Daoy (cell line): ENCODE data around the gene TOMM5. TPM values are rescaled to one million over a fixed set of nuclear protein-coding genes. Genes with fewer than 3 reads are reported as not detected.

Experiments used
- DNase-seq: peaks from one replicate; pipeline ENCODE4 v3.0.0-alpha.2; 2015; ENCODE audit warnings: low read depth
- total RNA-seq: library from RNA; depleted of rRNA; stranded (reverse); fragments of >200 nt; shearing (Covaris generic); gene quantifications from 2 replicates; pipeline ENCODE4 v1.2.3, GENCODE V29; 2014; rRNA removed

The TOMM5 gene
- 512 and 562 TPM in 2 replicates for total RNA-seq

DNA sequence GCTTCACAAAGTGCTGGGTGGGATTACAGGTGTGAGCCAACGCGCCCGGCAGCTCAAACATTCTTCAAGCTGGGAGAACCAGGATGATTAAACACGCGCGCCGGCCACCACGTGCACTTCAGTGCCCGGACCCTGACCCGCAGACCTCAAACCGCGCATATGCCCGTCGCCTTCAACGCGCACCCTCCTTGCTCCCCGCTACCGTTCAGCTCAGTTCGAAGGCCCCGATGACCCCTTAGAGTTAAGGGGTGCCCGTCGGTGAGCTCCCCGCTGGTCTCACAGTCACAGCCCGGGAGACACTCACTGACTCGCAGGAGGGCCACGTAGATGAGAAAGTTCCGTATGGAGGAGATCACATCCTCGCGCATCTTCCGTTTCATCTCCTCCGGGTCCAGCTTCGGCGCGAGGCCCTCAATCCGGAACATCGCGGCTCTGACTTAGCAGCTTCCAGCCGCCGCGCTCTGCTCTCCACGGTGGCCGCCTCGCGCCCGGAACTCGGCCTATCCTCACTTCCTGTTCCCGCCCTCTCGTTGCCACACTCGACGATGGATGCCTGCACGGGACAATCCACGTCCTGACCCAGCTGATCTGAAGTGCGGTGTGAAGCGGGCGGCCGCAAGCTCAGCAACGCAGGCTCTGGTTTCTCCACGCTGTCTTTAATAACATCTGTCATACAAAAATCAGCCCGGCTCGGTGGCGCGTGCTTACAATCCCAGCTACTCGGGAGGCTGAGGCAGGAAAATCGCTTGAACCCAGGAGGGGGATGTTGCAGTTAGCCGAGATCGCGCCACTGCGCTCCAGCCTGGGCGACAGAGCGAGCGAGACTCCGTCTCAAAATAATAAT lies at the start of gene TOMM5:
TSS of gene TOMM5 (minus strand) at position 490 of the 844 bp plus-strand sequence. CDS start at position 425, 65 bp downstream.
- DNase-seq, result peak; percentile 97

DNA sequence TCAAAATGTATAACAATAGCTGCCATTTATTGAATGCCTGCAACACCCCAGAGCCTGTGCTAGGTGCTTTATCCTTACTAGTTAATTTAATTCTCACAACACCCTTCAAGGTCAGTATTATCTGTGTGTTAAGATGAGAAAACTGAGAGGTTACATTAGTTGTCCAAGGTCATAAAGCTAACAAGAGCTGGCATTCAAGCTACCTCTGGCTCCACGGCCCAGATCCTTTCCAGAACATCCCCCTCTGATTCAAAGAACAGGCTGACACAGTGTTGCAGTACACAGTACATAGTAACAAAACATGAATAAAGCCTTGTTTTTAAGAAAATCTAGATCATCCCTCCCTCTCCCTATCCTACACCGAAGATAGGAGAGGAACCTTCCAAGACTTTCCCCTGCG lies 48.9 kb upstream of the TOMM5 start:
- DNase-seq, result no peak

DNA sequence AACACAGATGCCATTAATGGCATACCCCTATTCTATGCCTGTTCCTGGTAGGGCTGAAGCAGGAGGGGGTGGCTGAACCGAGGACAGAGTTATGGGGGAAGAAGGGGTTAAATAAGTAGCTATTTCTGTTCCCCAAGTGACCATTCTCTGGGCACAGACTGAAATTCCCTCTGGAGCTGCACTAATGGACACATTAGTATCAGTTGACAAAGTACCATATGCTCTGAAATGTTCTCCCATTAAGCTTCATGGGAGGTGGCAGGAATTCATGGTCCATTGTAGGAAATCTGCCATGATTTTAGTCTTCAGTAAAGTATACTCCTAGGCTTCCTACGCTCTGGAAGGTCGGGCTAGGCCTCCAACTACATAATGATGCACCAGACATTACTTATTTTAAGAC lies 47.8 kb upstream of the TOMM5 start:
- no peak for DNase-seq

DNA sequence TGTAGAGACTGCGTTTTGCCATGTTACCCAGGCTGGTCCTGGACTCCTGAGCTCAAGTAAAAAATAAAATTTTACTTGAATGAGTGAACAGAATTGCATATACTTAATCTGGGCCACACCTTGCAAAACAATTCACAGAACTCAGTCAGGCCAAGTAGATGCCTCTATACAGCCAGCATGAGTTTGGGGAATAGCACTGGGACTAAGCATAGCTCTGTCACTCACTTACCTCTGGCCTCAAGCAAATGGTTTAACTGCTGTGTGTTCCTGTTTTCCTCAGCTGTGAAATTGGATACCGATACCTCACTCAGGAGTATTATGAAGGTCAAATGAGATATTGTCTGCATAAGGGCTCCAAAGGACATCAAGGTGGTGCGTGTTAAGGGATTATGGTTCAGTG lies 47.4 kb upstream of the TOMM5 start:
- DNase-seq, result no peak

DNA sequence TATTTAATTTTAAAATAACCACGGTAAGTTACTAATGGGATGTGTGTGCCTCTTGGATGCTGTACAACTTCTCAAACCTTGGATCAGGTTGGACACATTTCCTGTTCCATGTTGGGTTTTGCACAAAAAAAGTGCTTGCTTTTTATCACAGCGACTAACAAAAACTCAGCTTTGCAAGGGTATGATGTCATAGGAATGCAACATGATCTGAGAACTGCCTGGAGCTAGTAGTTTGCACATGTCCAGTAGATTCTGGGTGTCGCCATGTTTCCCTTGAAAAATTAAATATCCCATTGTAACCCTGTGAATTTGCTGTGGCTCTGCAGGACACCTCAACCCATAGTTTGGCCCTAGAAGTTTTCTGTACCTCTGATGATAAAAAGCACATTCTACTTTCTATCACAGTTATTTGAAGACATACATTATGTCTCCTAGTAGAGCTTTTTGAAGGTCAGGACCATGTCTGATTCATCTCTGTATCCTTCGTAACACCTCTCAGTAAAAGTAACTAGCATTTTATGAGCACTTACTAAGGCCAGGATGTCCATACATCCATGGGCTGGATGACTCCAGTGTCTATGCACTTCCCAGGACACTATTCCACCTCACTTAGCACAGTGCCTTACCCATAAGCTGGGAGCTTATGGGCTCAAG lies 46.8 kb upstream of the TOMM5 start:
- peak; percentile 34 for DNase-seq

DNA sequence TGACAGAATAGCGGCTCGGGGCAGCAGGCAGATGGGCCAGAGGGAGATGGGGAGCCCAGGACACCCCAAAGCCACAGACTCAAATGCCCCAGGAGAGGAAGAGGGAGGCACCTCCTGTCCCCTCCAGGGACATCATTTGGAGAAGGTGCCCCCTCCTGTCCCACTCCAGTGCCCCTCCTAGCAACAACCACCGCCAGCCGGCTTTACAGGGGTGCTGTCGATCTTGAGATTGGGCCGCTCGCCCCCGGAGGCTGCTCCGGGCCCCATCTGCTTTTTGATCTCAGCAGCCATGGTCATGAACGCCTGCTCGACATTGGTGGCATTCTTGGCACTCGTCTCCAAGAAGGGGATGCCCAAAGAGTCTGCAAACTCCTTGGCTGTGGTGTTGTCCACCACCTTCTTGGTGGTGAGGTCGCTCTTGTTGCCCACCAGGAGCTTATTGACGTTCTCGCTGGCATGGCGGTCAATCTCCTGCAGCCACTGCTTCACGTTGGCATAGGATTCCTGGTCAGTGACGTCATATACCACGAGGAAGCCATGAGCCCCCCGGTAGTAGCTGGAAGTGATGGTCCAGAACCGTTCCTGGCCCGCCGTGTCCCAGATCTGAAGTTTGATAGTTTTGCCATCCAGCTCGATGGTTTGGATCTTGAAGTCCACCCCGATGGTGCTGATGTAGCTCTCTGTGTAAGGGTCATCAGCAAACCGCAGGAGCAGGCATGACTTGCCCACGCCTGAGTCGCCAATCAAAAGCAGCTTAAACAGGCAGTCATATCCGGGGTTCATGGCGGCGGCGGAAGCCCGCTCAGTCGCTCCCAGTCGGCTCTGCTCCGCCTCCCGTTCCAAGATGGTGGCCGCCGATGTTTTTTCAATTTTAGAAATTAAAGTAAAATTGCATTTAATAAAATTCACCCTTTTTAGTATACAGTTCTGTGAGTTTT lies 44.4 kb upstream of the TOMM5 start:
- DNase-seq, result no peak

DNA sequence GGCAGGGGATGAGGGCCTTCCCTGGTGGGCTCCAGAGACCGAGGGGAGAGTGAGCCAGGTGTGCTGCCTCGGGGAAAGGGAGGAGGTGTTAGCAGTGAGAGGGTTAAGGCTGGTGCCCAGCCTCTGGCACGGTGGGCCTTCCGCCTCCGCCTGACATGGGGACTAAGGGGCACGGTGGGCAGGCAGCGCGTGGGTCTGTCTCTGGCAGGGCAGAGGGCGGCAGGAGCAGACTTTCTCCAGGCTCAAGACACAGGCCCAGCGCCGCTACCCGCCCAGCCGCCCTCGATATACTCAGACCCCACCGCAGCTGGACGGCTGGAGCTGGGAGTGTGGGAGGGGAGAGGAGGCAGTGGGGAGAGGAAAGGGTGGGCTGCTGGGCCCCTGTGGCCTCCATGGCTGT lies 43.4 kb upstream of the TOMM5 start:
- DNase-seq, result no peak

DNA sequence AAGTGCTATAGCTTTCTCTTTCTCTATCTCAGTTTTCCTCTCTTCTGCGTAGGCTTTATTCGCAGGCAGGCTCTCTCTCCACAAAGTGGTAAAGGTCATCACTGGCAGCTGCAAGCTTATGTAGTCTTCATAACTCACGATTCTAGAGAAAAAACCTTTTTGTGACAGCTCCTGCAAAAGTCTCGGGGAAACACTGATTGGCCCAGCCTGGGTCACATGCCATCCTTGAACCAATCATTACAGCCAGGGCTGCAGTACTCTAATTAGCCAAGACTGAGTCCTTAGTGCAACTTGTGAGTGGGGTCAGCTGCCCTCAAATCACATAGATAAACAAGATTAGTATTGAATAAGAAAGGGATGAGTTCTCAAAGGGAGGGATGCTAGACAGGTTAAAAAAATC lies 40.1 kb upstream of the TOMM5 start:
- DNase-seq, result no peak

DNA sequence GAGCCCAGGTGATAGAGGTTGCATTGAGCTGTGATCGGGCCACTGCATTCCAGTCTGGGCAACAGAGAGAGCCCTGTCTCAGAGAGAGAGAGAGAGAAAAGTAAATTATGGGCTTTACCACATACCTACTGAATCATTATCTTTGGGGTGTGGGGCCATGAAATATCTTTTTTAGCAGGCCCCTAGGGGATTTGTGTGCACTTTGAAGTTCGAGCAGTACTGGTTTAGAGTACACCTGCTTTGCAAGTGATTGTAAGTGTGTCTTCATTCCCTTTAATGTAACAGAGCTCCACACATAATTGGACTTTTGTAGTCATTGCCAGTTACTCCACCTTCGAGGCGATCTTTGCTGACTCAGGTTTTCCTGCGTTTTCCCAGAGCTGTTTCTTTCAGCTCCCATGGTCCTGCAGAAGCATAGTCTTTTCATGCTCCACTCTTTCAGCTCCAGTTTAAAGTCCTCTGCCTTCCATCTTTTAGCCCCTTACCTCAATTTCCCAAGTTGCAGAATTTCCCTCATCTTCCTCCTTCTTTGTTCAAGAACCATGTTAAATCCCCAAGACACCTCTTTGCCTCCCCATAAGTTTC lies 34.4 kb upstream of the TOMM5 start:
- no peak for DNase-seq

DNA sequence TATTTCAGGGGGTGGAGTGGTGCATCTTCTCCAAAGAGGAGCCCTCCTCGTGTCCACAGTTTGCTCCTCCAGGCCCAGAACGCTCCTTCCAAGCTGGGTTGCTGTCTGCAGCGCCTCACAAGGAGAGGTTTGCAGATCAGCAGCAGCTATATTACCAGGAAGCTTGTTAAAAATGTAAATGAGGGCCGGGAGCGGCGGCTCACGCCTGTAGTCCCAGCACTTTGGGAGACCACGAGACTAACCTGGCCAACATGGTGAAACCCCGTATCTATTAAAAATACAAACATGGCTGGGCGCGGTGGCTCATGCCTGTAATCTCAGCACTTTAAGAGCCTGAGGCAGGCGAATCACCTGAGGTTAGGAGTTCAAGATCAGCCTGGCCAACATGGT lies 33.4 kb upstream of the TOMM5 start:
- no peak for DNase-seq

DNA sequence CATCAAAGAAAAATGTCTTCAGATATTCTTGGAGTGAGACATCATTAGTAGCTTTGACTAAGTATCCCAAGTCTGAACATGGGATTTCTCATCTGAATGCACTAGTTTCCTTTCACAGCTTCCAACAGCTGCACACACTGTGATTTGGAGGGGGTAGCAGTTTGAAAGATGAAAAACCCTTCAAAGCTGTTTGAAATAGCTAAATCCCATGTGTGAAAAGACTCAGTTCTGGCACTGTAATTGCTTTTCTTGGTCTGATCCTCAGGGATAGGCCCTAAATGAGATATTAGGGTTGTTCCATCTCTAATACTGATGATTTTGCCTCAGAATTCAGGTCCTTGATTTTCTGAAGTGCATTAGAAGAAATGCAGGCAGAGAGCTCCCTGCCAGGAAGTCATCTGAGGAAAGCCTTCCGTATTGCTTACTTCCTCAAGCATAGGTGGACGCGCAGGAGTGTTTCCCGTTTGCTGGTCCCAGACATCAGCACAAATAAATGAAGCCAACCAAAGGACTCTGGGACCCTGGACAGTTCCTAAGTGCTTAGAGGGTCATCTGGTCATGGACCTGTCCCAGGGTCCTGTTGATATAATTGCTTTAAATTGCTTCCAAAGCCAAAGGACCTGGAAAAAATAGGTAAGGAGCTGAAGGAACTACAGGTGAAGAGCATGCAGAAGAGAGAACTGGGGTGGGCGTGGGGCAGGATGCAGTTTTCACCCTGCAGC lies 32.8 kb upstream of the TOMM5 start:
- DNase-seq, result no peak

DNA sequence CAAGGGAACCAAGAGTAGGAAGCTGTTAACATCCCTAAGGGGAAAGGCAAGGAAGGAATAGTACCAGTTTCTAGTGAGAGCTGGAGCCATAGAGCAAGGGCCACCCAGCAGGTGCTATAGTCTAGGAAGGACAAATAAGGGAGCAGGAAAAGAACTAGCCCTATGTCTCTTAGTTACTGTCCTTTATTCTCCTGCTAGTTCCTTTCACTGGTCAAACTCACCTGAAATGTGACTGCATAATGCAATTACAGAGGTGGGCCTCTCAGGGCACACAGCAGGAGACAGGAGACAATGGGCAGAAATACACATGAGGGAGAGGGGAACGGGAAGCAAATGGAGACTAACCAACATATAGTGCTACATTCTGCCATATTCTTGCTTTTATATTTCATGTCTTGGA lies 31.7 kb upstream of the TOMM5 start:
- no peak for DNase-seq

DNA sequence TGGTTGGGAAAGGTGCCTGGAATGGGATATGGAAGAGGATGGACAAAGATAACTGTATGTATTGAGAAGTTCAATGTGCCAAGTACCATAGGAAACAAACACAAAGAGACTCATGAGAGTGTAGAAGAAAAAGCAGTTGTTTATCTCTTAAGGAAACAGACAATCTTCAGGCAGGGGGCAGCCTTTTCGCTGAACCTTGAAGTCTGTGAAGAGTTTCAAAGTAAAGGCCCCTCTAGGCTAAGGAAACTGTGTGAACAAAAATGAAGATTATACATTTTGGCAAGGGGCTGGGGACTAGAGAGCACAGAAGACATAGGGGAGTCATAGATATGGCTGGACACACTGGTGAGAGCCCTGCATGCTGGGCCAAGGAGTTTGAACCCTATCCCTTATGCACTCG lies 30.9 kb upstream of the TOMM5 start:
- DNase-seq, result no peak

DNA sequence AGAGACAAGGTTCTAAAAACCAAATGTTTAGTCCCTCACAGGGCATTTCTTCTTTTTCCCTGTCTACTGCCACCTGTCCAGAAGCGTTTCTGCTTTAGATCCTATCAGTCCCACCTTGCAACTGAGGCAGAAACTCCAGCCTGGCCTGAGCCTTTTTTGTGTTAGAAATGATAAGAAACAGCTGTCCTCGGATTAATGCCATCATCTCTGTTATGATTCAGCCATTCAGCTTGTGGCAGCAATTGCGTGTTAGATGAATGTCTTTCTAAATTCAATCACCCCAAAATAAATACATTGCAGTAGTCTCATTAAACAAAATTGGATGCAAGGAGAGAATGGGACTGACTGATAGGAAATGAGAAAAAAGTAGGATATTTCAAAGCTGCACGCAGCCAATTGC lies 30.1 kb upstream of the TOMM5 start:
- DNase-seq, result no peak

DNA sequence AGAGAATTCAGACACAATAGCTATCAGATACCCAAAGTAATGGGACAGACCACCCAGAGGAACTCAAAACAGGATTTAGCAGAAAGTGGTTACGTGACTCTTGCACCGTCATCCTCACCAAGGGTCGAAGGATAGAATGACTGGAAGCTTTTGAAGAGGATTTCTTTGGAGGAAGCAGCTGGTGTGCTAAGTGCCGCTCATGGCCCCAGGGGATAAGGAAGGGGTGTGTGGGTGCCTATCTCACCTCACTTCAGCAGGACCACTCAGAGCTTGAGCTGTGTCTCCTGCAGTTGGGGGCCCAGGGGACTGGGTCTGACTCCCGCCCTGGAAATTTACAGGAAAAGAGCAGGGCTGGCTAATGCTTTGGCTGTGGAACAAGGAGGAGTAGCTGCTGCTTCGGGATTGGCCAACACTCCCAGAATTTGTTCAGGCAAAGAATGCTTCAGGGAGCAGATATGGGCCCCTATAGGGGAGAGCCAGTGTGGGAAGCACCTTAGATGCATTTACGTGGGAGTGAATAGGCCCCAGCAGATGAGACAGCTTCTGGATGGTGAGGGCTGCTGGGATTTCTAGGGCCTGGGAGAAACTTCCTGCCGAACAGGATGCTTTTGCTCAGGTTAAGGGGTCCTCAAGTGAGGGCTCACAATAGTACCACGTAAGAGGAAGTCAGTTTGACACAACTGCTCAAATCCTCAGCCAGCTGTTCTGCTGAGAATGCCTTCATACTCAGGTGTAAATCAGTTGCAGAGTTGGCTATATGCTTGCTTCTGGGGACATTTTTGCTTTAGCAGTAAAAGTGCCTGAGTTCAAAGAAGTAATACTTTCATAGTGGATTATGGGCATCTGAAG lies 29.1 kb upstream of the TOMM5 start:
- DNase-seq, result no peak

DNA sequence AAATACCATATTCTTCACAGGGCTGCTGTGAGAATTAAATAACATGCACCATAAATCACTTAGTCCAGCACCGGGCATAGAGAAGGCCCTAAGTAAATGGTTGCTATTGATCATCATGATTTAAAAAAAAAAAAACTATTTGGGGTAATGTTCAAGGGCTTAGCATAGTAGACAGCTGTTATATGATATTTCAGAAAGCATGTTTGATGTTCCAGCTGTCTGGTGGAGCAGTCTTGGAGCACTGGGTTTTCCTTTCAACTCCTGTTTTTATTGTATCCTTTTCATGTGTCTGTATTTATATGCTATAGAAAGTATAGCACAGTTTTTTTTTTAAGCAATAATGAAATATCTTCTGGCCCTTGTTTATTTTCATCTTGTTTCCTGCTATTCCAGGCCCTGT lies 28.0 kb upstream of the TOMM5 start:
- DNase-seq, result no peak

DNA sequence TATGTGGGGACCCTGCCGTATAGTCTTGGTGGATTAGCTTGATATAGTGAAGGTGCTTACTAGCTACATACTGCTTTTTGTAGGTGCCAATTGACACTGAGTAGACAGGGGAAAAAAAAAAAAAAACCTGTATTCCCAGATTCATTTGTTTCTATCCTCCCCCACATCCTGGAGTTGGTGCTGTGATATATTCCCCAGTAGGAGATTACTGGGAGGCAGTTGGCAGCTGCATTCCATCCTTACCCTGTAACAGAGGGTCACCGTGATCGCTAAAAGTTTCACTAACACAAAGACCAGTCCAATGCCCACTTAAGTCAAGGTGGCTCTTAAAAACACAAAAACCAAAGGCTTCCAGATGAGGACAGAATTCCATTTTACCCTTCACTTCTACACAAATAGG lies 27.4 kb upstream of the TOMM5 start:
- DNase-seq, result no peak

DNA sequence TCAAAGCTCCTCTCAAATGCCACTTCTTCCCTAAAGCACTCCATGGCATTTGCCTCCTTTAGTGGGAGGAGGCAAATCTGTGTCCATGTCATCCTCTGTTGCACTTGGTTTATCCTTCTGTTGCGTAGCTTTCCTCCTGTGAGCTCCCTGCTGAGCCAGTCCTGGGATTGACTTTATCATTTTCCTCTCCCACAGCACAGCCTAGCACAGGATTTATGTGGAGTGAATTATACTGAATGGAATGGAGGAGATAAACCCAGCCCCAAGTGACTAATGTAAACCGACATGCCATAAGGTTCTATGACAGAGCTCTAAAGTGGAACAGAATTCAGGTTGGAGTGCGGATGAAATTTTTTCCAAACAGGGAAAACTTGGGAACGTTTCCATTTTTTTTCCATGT lies 26.4 kb upstream of the TOMM5 start:
- peak; percentile 71 for DNase-seq

DNA sequence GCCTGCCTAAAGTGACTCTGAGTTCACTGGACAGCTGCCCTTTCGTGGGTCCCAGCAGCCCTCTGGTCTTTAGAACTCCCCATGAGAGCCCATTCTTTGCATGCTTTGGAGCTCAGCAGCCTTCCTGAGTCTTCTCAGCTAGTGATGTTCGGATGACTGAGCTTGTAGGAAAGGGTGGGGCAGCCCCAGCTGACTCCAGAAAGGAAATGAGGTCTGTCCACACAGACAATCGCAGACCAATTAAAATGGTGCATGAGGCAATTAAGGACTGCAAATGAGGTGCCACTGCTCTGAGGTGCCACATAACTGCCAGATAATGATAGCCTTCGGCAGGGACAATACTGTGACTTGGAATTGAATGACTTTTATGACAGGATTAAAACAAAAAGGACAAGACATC lies 25.4 kb upstream of the TOMM5 start:
- DNase-seq, result peak; percentile 69

DNA sequence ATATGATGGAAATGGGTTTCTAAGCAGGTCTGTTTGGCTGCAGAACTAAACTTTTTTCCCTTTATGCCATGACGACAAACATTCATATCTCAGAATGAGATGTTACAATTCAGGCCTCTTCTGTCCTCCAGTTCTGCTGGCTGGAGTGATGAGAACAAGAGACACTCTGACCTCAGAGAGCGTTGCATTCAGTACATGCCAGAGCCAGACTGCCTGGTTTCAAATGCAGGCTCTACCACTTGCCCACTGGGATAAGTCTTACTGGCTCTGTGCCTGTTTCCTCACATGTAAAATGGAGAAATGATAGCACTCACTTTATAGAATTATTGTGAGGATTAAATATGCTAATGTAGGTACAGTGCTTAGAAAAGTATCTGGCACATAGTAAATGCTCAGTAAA lies 24.8 kb upstream of the TOMM5 start:
- DNase-seq, result no peak
